Stimulated activated CD4-positive, alpha-beta T cell treated with anti-CD3 and anti-CD28 coated beads, Interleukin-1b, Interleukin-23, amount 100 ng/mL, for 1 hour (primary cell): ENCODE measurements around the gene GNG2.

Source experiments
- DNase-seq, 2 donors: peaks; one replicate each; pipeline ENCODE4 v3.0.0-alpha.2; 2020; ENCODE audit warnings: low read depth in 2 of 2

The GNG2 gene

GRCh38 chr14:51860164-51860824 is at the start of gene GNG2:
TSS of gene GNG2 (plus strand) at chr14:51860612. CDS start at chr14:51950679, 90,067 bp downstream.
- peak; percentile 35 to 51 for DNase-seq

- DNase-seq = no peak
Observed at GRCh38 chr14:51811706-51812105, 48.7 kb upstream of the GNG2 start.

DNA sequence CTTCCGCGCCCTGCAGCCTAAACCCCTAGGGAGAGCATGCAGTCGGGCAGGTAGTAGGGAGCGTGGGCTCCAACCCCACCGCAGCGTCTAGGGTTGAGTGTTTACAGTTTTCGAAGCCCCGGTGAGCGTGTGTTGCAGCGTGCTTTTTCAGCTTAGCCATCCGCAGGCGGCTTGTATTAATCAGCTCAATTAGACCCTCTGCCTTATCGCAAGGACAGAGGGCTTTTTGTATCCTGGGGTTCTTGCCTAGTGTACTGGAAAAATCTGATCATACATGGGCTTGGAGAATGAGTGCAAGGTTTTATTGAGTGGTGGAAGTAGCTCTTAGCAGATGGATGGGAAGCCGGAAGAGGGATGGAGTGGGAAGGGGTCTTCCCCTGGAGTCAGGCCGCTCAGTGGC is 44.4 kb upstream of the GNG2 start:
- DNase-seq = no peak

DNA sequence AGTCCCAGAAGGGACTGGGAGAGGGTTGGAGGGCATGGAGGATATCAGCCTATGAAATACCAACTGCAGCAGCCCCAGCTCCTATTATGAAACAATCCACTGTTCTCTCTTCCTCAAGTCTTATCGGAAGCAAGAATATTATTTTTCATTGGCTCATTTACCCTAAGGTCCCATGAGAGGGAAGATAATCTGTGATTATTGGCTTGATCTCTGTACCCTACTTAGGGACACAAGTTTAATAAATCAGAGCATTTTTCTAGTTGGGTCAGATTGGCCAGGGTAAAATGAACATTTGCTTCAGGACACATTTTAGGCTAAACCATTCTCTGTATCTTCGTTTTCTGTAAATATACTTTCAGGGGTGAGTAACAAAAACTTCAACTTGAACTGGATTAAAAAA is 43.1 kb upstream of the GNG2 start:
- no peak for DNase-seq

GRCh38 chr14:51818748-51819380 is 41.5 kb upstream of the GNG2 start:
- DNase-seq = no peak

GRCh38 chr14:51821822-51822221 is 38.6 kb upstream of the GNG2 start:
- no peak for DNase-seq

DNA sequence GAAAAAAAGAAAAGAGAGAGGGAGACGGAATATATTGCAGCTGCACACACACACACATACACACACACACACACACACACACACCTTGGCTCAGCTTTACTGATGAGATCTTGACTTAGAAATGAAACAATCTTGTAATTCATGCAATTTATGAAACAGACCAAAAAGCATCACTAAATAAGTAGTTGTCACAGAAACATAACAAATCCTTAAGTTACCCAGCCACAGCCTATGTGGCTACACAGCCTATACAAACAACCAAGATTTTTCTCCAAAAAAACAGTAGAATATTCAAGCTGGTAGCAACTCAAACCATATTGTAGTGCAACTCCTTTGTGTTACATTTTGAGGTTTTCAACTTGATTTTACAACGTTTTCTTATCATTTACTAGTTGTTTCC is 37.9 kb upstream of the GNG2 start:
- no peak for DNase-seq

- no peak for DNase-seq
Observed at GRCh38 chr14:51823706-51824105, 36.7 kb upstream of the GNG2 start.

GRCh38 chr14:51824191-51824590 is 36.2 kb upstream of the GNG2 start:
- no peak for DNase-seq

DNA sequence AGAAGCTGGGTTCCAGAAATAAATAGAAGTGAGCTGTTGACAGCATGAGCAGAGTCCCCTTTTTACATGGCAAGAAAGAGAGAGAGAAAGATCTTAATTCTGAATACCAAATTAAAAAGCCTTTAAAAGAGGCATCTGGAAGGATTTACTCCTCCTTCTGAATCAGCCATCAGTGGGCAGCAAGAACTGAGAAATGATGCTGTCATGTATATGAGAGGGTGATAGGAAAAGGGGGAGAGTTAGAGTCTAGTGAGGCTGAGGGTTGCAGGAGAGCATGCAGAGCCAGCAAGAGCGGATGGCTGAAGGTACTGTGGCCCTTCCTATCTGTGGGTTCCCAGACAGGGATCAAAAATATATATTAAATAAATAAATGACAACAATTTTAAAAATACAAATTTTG is 34.5 kb upstream of the GNG2 start:
- DNase-seq = no peak

GRCh38 chr14:51828017-51828797 is 32.2 kb upstream of the GNG2 start:
- DNase-seq = peak; percentile 16 to 43

GRCh38 chr14:51834240-51834639 is 26.2 kb upstream of the GNG2 start:
- DNase-seq = no peak

DNA sequence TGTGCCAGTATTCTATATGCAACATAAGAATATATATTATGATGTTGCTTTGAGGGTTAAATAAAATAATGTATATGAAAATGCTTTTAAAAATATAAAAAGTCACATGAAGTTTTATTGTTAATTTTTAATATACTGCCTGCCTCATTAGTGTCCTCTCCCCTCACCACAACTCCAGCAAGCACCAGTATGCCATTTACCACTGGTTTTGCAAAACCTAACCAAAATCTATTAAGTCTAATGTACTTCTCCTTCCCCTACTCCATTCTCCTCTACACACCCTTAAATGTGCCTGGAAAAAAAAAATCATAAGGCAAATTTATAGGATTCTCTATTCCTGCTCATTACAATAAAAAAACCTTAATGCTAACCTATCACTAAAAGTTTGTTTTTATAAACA is 24.0 kb upstream of the GNG2 start:
- DNase-seq = no peak

- no peak for DNase-seq
Observed at GRCh38 chr14:51844081-51844881, 16.1 kb upstream of the GNG2 start.

DNA sequence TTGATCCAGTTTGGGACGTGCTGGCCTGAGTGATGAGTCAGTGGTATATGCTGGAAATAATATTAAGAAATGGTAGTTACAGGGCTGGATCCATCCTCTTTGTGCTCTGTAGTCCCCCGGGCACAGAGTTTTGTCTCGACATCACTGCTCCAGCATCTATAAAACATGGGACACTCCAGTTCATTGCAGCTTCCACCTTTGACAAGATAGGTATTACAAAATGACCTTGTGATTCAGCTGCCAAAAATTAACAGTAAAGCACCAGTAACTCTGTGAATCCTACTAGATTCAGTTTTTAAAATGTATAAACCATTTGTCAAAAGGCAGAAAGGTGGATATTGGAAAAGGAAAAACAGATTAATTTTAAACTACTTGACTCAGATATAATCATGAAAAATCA is 14.6 kb upstream of the GNG2 start:
- no peak for DNase-seq

DNA sequence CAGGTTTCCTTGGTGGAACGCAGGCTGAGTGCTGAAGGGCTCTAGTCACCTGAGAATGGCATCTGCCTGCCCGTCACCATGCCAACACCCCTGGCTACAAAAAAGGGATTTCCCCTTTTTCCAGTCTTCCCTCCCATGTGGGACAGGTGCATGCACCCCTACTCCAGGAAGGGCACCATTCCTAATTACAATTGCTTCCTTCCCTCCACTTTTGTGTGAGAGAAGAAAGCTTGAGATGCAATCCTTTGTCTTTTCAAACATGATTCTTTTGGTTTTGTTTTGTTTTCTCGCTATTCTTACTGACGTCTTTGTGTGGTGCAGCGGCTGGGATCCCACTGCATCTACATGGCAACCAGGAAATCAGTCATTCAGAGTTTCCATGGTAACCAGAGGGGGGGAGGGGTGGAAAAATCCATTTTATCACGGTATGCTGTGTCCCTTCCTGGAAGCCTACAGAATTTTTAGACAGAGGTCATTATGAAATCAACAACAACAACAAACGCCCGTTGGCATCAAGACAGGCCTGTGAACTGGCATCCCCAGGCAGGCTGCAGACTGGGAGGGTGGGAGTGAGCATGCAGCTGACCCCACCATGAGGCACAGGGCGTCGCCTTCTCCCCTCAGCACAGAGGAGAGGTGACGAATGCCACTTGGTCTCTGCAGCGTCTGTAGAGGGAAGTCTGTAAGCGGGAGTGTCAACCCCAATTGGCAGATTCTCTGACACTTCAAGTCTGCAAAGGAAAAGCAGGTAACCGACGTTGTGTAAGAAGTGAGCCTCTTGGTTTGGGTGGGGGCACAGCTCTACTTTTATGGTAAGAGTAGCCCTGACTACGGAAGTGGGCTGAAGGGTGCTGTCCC is 13.6 kb upstream of the GNG2 start:
- DNase-seq = peak; percentile 54 to 72

DNA sequence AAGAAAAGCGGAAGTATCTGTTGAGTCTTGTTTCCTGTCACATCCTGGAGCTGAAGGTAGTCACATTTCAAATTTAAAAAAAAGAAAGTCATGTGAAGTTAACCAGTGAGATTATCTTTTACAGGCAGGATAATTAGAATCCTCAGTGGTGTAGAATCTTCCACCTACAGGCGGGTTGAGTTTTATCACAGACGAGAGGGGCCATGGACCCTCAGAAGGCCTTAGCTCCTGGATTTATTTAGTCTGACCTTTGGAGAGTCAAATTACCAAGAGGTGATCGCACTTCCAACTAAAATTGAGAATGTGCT is 13.0 kb upstream of the GNG2 start:
- DNase-seq = no peak

GRCh38 chr14:51848120-51848519 is 12.3 kb upstream of the GNG2 start:
- no peak for DNase-seq

DNA sequence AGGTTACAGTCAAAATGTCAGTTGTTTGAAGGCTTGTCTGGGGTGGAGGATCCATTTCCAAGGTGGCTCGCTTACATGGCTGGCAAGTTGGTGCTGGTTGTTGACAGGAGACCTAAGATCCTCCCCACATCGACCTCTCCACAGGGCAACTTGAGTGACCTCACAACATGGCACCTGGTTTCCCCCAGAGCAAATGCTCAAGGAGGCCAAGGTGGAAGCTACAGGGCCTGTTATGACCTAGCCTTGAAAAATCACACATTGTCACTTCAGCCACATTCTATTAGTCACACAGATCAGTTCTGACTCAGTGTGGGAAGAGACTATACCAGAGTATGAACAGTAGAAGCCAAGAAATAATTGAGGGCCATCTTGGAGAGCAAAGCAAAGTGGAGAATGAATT is 11.3 kb upstream of the GNG2 start:
- DNase-seq = no peak

DNA sequence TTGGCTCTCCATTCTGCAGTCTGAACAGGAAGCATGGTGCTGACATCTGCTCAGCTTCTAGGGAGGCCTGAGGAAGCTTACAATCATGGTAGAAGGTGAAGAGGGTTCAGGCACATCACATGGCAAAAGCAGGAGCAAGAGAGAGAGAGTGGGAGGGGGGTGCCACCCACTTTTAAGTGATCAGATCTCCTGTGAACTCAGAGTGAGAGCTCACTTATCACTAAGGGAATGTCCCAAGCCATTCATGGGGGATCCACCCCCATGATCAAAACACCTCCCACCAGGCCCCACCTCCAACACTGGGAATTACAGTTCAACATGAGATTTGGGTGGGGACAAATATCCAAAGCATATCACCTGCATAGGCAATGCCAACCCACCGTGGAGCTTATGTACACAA is 9.8 kb upstream of the GNG2 start:
- no peak for DNase-seq

DNA sequence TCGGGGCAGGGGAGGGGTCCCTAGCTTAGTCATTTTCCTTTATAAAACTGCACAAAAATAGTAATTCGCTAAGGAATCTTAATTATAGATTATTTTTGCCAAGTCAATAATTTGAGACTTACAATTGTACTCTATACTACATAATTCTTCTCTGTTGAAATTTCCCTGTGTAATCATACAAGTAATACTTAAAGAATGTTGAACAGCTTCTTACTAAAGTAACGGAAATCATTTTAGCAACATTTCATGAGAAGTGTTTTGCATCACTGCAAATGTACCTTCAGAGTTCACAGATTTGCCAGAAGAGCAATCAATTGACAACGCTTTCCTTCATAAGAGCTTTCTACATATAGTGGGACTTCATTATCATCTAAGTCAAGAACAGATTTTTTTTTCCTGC is 7.9 kb upstream of the GNG2 start:
- DNase-seq = no peak
